SIG-M5 treated with dmso at 0.1 percent for 504 hours (cell line): ENCODE measurements around the gene KLF11.

ENCODE experiments used
- DNase-seq: peaks from one replicate; lab custom pipeline; 2025; ENCODE audit not compliant: unreplicated experiment; lab: John Stamatoyannopoulos, UW

The KLF11 gene

DNA sequence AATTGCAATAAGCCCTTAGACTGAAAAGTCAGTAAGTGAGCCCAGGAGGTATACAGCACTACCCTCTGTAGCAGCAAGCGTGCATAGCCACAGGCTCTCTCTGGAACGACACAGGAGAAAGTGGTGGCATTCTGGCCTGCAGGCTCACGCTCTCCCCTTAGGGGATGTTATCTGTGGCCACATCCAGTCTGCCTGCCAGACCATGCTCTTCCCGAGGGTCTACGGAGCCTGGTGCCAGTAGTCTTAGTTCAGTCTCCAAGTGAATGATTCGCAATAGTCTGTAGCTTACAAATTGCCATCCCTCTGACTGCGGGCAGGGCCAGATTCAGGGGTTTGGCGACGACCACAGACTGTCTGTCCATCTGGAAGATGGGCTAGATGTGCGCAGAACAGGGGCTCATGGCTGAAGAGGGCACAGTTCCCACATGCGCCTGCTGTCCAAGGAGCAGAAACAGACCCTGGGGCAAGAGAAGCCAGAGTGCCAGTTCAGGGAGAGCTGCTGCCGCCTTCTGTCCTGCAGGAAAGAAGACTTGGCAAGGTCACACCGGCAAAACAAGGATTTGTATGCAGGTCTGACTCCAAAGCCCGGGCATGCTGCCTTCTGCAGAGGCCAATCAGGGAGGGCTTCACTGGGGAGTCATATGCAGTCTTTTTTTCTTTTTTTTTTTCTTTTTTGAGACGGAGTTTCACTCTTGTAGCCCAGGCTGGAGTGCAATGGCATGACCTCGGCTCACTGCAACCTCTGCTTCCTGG lies 3.5 kb upstream of the KLF11 start:
- no peak for DNase-seq

DNA sequence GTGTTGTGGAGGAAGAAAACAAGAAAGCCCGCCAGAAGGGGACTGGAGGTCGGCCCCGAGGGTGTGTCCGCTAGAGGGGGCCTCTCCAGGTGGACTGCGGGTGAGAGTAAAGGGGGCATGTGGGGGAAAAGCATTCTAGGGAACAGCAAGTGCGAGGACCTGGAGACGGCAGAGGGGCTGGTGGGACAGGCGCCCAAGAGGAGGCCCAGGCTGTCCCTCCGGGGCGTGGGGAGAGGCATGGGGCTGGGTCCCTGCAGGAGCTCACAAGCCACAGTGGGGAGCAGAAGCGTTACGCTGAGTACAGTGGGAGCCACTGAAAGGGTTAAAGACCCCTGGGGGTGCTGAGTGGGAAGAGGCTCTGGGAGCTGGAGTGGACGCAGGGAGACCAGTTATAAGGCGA lies 1.6 kb upstream of the KLF11 start:
- no peak for DNase-seq

DNA sequence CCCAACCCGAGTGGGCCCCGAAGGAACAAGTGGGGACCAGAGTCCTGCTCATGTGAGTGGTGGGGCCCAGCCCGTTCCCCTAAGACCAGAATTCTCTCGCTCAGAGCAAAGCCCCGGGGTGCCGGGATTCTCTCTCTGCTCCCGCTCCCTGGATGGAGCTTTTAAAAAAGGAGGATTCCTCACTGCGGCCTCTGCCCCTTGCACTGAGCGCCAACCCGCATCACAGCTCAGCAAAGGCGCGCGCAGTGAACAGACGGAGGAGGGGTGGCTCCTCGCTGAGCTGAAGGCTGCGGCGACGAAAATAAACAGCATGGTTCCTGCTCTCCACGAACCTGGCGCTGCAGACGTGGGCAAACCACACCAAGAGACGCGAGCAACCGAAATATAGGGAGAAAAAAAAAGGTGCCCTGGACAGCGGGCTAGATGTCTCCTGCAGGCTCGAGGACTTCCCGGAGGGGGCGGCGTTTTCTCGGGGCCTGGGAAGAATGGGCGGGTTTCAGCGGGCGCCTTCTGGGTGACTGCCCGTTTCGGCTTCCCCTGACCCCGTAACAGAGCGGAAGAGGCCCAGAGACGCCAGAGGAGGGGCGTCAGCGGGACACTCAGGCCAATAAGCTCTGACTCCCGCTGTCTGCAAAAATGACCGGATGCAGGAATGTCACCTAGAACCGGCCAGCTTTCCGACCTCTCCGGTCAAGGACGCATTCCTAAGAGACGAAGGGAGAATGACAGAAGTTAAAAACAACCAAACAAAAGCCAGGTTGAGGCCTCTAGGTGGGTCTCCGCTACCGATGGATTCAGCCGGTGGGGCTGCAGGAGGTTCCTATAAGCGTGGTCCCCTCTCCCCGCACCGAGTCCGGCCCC lies 819 bp upstream of the KLF11 start:
- DNase-seq = no peak

DNA sequence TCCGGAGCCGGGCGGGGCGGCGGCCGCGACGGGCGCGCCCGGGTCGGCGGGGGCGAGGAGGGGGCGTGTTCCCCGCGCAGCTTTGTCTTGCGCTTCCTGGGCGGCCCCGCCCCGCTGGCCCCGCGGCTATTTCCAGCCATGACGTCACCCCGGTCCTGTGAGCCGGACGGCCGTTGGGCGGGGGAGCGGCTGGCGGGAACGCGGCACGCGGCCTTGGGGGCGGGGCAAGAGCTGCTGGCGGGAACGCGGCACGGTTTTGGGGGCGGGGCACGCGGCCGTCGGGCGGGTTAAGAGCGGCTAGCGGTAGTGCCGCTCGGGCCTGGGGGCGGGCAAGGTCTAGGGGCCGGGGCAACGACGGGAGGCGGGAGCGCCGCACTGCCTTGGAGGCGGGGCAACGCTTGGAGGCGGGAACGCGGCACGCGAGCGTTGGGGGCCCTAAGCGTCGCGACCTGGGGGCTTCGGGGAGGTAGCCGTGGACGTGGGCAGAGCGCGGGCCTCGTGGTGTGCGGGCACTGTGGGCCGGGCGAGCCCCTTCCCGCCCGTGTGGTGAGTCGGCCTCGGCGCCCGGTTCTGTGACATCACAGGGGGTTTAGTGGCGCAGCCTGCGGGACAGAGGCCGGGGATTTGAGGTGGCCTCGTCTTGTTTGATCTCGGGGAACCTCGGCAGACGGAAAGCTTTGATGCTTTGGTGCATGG lies 704 bp downstream of the KLF11 start:
- DNase-seq = peak; percentile 79

DNA sequence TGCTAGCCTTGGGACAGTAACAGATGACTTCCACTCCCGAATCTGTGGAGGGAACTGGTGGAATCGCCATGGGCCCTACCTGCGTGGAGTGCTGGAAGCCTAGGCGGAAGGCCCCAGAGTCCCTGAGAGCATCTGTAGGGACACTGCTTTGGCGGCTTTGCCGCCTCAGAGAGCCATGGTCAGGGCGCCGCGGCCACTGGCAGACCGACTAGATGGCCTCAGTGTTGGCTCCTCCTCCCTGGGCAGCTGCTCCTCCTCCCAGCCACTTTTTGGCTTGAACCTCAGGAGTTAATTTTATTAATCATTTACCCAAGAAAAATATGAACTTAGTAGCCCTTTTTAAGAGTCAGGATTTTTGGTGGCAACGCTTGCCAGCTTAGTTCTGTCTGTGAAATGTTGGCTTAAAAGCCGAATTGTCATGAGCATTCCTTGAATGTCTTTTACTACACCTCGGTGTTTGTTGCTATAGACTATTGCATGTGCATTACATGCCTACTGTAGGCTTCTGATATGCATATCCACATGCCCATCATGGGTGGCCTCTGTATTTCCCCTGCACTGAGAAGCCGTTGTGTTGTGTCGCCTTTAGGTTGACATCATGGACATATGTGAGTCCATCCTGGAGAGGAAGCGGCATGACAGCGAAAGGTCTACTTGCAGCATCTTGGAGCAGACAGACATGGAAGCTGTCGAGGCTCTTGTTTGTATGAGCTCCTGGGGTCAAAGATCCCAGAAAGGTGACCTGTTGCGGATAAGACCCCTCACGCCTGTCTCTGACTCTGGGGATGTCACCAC lies 2.4 kb downstream of the KLF11 start:
- DNase-seq = no peak

DNA sequence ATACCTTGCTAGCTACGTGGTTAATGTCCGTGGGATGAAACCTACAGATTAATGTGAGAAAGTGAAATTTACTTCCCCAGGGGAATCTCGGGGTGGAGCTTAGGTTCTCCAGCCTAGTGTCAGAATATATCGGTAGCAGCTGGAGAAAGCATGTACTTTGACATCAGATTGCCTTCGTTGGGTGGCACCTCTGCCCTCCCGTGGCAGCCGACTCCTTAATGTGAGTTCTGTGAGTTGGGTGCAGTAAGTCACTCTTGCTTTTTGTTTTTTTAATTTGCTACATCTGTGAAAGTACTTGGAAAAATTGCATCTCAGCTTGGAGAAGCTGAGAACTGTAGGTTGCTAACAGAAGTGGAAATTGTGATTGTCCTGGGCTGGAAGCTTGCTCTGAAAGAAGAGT lies 3.6 kb downstream of the KLF11 start:
- no peak for DNase-seq

DNA sequence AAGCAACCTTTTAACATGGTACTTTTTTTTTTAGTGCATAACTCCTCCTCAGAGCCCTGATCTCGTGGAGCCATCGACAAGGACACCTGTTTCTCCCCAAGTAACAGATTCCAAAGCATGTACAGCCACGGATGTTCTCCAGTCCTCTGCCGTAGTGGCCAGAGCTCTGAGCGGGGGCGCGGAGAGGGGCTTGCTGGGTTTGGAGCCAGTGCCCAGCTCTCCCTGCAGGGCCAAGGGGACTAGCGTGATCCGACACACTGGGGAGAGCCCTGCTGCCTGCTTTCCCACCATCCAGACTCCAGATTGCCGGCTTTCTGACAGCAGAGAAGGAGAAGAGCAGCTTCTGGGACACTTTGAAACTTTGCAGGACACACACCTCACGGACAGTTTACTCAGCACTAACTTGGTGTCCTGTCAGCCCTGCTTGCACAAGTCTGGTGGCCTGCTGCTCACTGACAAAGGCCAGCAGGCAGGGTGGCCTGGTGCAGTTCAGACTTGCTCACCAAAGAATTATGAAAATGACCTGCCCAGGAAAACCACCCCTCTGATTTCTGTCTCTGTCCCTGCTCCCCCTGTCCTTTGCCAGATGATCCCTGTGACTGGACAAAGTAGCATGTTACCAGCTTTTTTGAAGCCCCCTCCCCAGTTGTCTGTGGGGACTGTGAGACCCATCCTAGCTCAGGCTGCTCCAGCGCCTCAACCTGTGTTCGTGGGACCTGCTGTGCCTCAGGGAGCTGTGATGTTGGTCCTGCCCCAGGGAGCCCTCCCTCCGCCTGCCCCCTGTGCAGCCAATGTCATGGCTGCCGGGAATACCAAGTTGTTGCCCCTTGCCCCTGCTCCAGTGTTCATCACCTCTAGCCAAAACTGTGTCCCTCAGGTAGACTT lies 4.5 kb downstream of the KLF11 start:
- no peak for DNase-seq

DNA sequence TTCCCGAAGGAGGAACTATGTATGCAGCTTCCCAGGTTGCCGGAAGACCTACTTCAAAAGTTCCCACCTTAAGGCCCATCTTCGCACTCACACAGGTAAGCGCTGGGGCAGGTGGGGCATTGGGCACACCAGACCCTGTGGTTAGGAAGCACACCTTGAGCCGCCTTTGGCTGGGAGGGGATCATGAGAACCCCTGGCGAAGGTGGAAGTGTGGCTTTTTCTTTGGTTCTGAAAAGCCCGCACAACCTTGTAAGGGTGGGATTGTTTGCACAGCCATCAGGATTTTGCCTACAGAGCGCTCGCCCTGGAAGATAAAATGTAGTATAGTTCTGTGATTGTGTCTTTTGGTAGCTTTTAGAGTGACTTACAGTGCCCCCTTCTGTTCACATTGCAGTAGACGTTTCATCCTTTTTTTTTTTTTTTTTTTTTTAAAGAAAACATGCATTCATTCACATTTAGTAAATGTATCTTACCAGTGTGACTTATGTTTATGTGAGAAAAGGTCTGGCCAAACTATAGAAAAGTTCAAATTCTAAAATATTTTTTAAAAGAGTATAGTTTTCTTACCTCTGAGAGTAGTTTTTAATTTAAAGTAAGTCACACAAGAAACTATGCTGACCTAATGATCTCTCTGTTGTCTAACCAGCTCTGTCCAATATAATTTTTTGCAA lies 5.3 kb downstream of the KLF11 start:
- DNase-seq = peak; percentile 79

DNA sequence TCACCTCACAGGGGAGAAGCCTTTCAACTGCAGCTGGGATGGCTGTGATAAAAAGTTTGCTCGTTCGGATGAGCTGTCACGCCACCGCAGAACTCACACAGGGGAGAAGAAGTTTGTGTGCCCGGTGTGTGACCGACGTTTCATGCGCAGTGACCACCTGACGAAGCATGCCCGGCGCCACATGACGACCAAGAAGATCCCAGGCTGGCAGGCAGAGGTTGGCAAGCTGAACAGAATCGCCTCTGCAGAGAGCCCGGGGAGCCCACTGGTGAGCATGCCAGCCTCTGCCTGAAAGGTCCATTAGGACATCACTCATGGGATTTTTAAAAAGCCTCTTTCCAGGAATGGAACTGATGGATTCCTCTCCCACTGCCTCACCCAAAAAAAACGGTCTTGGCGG lies 8.9 kb downstream of the KLF11 start:
- DNase-seq = no peak

DNA sequence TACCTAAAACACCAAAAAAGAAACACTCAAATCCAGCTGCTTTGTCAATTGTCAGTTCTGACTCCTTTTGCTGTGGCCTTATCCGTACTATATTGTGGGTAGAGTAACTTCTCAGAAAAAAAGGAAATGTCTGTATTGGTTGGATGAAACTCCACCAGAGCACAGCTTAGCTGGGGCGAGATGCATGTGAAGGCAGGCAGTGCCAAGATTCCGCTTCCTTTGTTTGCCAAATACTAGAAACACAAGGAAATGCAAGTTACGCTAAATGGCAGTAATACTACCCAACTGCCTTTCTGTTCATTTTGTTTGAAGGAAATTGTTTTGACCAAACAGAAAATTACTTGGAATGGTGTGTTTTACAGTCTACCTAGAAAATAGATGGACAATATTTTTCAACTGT lies 10.0 kb downstream of the KLF11 start:
- DNase-seq = no peak

DNA sequence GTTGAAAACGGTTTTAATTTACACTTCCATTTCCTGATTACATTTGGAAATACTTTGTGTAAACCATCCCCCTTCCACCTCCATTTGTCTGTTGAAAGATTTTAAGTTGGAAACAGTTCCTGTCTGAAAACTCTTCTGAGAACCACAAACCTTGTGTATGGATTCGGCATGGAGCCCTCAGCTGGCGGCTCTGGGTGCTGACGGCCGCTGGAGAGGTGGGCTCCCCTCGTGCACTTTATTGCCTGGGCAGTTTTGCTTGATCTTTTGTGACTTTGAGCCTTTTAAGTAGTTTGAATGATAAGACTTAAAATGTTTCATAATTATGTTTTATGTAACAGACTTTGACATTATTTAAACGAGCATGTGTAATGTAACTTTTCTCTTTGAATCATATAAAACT lies 11.1 kb downstream of the KLF11 start:
- DNase-seq = no peak

DNA sequence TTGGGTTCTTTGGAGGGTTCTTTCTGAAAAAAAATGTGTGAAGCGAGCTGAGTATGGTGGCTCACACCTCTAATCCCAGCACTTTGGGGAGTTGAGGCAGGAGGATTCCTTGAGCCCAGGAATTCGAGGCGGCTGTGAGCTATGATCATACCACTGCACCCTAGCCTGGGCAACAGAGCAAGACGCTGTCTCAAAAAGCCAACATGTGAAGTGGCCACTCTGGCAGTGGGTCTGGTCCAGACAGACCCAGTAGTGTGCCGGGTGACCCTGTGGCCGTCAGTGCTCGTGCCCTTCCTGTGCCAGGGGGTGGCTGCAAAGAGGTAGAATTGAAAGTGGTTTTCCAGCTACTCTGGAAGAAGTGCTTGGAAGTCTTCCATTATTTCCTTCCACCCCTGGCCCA lies 11.6 kb downstream of the KLF11 start:
- DNase-seq = no peak

DNA sequence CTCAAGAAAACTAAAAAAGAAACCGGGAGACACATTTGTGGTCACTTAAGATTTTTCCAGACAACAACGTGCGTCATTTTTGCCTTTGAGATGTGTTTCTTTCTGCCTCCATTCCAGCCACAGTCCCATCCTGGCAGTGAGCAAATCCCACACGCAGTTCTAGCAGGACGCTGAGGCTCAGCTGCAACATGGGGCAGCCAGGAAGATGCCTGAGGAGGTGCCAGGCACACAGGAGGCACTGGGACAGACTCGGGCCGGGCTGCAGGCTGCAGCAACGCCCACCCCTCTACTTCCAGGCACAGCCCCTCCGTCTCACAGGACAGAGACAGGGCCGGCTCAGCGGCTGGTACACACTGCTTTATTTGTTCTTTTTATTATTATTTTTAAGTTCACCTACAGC lies 13.1 kb downstream of the KLF11 start:
- no peak for DNase-seq

DNA sequence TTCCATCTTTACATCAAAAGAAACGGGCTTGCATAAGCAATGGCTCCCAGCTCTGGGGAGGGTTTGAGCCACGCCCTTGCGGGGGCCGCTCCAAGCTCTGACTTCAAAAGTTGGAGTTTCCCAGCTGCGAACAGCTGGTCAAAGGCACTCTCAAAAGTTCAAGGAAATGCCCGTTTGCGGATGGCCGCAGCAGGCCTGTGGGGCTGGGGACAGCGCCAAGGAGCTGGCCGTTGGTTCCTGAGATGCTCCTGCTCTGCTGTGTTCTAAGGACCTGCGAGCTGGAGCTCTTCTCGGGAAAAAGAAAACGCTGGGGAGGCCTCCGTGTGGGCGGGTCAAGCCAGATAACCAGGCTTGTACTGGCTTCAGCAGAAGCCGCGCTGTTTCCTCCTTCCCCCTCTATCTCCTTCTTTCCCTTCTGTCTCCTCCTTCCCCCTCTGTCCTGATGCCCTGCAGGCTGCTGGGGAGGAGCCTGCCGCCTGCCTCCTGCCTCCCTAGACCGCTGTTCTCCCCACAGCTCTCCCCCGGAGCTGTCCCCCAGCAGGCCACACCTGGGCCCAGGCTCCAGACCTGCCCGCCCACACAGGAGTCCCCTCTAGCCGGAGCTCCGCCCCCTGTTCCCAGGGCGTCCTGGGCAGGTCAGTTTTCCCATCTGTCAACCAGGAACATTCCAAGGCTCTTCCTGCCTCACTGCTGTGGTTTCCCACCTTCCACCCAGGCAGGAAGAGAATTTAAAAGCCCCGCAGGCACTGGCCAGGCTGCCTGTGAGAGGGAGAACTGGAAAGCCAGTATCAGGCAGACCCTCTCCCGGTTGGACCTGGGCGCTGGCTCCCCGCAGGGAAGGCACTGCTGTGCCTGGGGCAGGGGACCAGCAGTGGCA lies 14.1 kb downstream of the KLF11 start:
- peak; percentile 42 for DNase-seq

DNA sequence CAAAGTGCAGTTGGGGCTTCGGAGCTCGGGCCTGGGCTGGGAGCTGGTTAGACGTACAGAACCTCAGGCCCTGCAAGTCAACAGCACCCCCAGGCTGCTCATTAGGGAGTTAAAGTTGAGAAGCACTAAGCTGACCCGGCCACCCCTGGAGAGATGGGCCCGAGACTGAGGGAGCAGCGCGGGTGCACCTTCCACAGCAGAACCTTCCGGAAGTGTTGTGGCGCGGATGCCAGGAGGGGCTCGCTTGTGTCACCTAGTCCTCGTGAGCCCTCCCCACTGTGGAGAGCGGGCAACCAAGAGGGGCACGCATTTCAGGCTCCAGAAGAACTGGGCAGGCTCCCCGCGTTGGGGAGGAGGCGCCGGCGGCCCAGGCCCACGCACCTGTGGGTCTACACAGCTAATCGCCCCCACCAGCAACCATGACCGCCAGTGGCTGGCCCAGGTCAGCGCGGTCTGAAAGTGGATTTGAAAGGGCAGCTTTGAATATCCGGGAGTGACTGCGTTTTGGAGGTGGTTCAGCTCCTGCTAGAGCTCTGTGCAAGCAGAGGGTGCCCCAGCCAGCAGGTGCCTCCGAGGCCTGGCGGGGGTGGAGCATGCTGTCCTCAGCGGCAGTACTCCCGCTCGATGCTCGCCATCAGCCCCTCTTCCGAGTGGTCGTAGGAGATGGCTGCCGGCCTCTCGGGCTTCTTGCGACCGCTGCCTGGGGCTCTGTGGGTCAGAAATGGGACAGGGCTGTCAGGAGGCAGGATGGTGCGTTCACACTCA lies 15.1 kb downstream of the KLF11 start:
- DNase-seq = no peak

DNA sequence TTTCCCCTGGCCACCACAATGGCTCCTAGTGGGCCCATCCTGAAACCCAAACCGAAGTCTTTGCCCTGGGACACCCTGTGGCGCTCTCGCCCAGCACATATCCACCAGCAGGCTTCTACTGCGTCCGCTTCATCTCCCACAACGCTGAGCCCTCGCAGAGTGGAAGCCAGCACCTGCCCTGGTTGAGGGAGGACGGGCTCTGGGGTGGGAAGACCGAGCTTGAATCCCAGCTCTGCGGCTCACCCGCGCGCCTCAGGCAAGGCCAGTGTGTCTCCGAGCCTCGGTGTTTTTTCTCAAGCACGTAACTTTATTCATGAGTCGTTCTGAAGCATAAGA lies 15.6 kb downstream of the KLF11 start:
- DNase-seq = no peak

DNA sequence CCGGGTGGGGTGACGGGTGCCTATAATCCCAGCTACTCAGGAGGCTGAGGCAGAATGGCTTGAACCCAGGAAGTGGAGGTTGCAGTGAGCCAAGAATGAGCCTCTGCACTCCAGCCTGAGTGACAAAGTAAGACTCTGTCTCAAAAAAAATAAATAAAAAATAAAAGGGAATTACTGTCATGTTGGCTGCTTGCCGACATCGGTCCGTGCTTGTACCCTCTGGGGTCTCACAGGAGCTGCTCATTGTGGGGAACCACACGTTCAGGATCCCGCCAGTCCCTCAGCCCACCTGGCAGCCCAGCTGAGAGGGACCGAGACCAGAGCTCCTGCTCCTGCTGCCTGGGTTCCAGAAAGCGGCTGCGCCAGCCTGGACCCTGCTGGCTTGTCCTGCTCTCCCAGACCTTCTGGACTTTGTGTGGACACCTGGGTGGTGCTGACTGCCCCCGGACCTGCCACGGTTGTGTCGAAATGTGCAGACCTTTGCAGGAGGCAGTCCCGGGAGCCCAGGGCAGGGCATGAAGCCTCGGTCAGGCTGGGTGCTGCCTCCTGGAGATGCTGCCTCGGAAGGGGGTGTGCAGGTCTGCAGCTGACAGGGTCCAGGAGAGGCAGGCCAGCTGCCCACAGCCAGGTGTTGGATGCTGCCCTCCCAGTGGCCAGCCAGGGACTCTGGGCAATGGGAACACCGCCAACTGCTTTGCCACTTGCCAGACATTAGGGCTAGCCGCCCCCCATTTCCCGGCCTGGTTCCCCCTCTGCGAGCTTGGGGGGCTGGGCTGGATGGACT lies 16.4 kb downstream of the KLF11 start:
- DNase-seq = no peak
